ENCODE data around the gene ANKUB1.

DNA sequence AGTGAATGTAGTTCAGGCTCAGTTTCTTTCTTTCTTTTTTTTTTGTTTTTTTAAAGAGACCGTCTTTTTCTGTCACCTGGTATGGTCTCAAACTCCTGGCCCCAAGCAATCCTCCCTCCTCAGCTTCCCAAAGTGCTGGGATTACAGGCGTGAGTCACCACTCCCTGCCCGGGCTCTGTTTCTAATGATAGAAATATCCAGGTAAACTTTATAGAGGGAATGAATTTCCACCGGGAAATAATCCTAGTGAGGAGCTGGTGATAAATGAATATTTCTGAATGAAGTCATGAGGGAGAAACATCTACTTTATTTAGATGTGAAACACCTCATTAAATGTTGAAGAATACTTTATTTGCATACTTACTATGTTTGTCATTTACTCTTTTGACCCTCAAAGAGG, 27.8 kb upstream of the ANKUB1 start:
- TF ChIP-seq POLR2A (IDR thresholded peaks at IDR 0.05), result no peak
- TF ChIP-seq, protein P1, sequence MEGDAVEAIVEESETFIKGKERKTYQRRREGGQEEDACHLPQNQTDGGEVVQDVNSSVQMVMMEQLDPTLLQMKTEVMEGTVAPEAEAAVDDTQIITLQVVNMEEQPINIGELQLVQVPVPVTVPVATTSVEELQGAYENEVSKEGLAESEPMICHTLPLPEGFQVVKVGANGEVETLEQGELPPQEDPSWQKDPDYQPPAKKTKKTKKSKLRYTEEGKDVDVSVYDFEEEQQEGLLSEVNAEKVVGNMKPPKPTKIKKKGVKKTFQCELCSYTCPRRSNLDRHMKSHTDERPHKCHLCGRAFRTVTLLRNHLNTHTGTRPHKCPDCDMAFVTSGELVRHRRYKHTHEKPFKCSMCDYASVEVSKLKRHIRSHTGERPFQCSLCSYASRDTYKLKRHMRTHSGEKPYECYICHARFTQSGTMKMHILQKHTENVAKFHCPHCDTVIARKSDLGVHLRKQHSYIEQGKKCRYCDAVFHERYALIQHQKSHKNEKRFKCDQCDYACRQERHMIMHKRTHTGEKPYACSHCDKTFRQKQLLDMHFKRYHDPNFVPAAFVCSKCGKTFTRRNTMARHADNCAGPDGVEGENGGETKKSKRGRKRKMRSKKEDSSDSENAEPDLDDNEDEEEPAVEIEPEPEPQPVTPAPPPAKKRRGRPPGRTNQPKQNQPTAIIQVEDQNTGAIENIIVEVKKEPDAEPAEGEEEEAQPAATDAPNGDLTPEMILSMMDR (IDR thresholded peaks at IDR 0.05), result no peak

Measured in breast epithelium (tissue), 3 donors.